Measurements from ENCODE around the gene MATN1. TPM values are rescaled to one million over a fixed set of nuclear protein-coding genes. Genes with fewer than 3 reads are reported as not detected.

Gene MATN1
- total RNA-seq, 1 donor from 2014 or later = not detected

DNA sequence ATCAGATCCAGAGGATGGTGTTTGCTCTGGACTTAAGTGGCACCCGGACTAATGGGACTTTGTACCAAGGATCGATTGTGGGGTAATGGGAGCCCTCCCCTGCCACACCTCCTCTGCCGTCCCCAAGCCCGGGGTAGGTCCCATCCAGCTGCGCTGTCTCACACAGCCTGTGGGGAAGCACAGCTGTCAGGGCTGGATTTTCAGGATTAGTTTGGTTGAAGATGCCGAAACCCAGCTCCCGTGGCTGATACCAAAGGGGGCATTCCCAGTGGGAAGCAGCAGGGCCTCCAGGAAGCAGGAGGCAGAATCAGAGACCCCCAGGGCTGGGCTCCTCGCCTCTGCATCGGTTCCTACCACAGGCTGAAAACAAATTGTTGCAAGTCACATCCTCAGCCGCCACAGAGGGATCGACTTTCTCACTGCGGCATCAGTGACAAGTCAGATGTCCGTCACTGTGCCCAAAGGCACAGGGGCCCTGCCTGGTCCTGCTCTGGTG is 59.7 kb downstream of the MATN1 start:
- H3K4me3 ChIP-seq (ENCODE audit: low read depth, low read length) = no peak overlapping the region
- TF ChIP-seq, protein P1, sequence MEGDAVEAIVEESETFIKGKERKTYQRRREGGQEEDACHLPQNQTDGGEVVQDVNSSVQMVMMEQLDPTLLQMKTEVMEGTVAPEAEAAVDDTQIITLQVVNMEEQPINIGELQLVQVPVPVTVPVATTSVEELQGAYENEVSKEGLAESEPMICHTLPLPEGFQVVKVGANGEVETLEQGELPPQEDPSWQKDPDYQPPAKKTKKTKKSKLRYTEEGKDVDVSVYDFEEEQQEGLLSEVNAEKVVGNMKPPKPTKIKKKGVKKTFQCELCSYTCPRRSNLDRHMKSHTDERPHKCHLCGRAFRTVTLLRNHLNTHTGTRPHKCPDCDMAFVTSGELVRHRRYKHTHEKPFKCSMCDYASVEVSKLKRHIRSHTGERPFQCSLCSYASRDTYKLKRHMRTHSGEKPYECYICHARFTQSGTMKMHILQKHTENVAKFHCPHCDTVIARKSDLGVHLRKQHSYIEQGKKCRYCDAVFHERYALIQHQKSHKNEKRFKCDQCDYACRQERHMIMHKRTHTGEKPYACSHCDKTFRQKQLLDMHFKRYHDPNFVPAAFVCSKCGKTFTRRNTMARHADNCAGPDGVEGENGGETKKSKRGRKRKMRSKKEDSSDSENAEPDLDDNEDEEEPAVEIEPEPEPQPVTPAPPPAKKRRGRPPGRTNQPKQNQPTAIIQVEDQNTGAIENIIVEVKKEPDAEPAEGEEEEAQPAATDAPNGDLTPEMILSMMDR (conservative IDR thresholded peaks at IDR 0.05; ENCODE audit: low read depth, low read length) = no peak
- DNase-seq (ENCODE audit: low read depth) = no peak

- no peak for DNase-seq (ENCODE audit: low read depth)
- H3K4me3 ChIP-seq (ENCODE audit: low read depth, low read length) = no peak overlapping the region
- TF ChIP-seq, protein P1 (conservative IDR thresholded peaks at IDR 0.05; ENCODE audit: low read depth, low read length) = no peak
Measured at GRCh38 chr1:30662291-30662840, 61.0 kb downstream of the MATN1 start.

DNA sequence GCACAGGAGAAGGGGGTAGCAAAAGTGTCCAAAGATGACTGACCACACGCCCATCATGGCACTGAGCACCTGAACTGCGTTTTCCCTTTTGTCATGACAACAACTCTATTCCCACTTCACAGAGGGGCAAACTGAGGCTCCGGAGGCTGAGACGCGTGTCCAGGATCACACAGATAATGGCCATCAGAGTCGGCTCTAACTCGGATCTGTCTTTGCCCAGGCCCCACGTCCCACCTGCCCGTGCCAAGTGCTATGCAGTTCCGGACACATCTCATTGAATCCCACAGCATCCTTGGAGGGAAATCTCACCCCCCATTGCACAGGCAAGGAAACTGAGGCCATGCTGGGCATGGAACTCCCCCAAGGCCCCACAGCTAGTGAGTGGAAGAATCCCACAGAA is 62.1 kb downstream of the MATN1 start:
- TF ChIP-seq, protein P1 (conservative IDR thresholded peaks at IDR 0.05; ENCODE audit: low read depth, low read length) = no peak
- no peak overlapping the region for H3K4me3 ChIP-seq (ENCODE audit: low read depth, low read length)

More for the DNA sequence above, 62.1 kb downstream of the MATN1 start:
- DNase-seq (ENCODE audit: low read depth) = no peak

Other genes with a start within 250 kb of the MATN1 start
- gene LAPTM5, start 34.2 kb upstream of the MATN1 start, total RNA-seq = 2.2 and 2.4 TPM in 2 replicates
- gene SDC3, start 185.2 kb upstream of the MATN1 start, total RNA-seq = 25.6 and 35.2 TPM in 2 replicates

Data from epithelial cell of proximal tubule (primary cell).